H1 (cell line): Measurements from ENCODE around the gene NR0B2. TPM values are rescaled to one million over a fixed set of nuclear protein-coding genes. Genes with fewer than 3 reads are reported as not detected.

ENCODE experiments used
- CTCF ChIA-PET: fragments of 300-600 bp; sonication (Branson Sonifier 250); formaldehyde crosslinking; loops from one replicate; lab custom pipeline; 2021; ENCODE audit not compliant: partially characterized antibody; lab: Charles Lee
- POLR2A ChIA-PET: fragments of 300-600 bp; sonication (Branson Sonifier 250); formaldehyde crosslinking; loops from one replicate; lab custom pipeline; 2021; ENCODE audit warnings: inconsistent platforms; ENCODE audit not compliant: partially characterized antibody; lab: Charles Lee
- DNase-seq, 2 experiments: peaks; one replicate each; pipeline versions ENCODE4 v3.0.0 to v3.0.0-alpha.2; 2010 to 2022; ENCODE audit warnings: low spot score in 2 of 2, low read depth in 1 of 2, mixed read lengths in 1 of 2
- FAIRE-seq: peaks from 2 replicates; lab custom pipeline; 2011; peaks lifted over from hg19 to GRCh38; lab: Jason Lieb, UNC
- H2AFZ ChIP-seq: 2 replicates; pipeline ENCODE4 v1.8.1; 2012; ENCODE audit warnings: low read length, inconsistent platforms
- H2AK5ac ChIP-seq: 2 replicates; pipeline ENCODE4 v1.6.1; 2013; ENCODE audit warnings: low read depth, low read length
- H2BK120ac ChIP-seq: replicated peaks from 2 replicates; pipeline ENCODE3; 2013; ENCODE audit warnings: low read depth, low read length, inconsistent platforms
- H2BK12ac ChIP-seq: 2 replicates; pipeline ENCODE4 v1.6.1; 2013; ENCODE audit warnings: low read depth, low read length
- H2BK15ac ChIP-seq: 2 replicates; pipeline ENCODE4 v1.6.1; 2013; ENCODE audit warnings: low read length
- H2BK20ac ChIP-seq: 2 replicates; pipeline ENCODE4 v1.6.1; 2013; ENCODE audit warnings: low read length
- H2BK5ac ChIP-seq: 2 replicates; pipeline ENCODE4 v1.6.1; 2013; ENCODE audit warnings: low read depth, low read length
- H3K14ac ChIP-seq: 2 replicates; pipeline ENCODE4 v1.6.1; 2013; ENCODE audit warnings: inconsistent platforms; ENCODE audit not compliant: insufficient read length
- H3K18ac ChIP-seq: 2 replicates; pipeline ENCODE4 v1.6.1; 2013; ENCODE audit warnings: low read length; ENCODE audit errors: extremely low read depth
- H3K23ac ChIP-seq: 2 replicates; pipeline ENCODE4 v1.6.1; 2013; ENCODE audit warnings: inconsistent platforms; ENCODE audit not compliant: insufficient read length
- H3K23me2 ChIP-seq: 2 replicates; pipeline ENCODE4 v1.6.1; 2013; ENCODE audit warnings: low read depth, low read length
- H3K27ac ChIP-seq: 2 replicates; pipeline ENCODE4 v1.6.1; 2011; ENCODE audit warnings: low read depth, low read length, inconsistent platforms
- H3K27me3 ChIP-seq, 4 experiments: replicated peaks in 1 of 4; 1 replicate in 1 of 4; 2 replicates in 3 of 4; pipeline versions ENCODE4 v1.6.1 to v1.8.1; 2011 to 2013; ENCODE audit warnings: low read length in 3 of 4, mild to moderate bottlenecking in 3 of 4, inconsistent platforms in 2 of 4, mixed read lengths in 2 of 4, moderate library complexity in 1 of 4; ENCODE audit not compliant: control insufficient read depth in 3 of 4, insufficient read depth in 3 of 4; ENCODE audit errors: extremely low read depth in 1 of 4
- H3K36me3 ChIP-seq, 4 experiments: 2 replicates each; pipeline versions ENCODE4 v1.6.1 to v1.8.1; 2011 to 2013; ENCODE audit warnings: mild to moderate bottlenecking in 4 of 4, low read length in 3 of 4, moderate library complexity in 2 of 4, control low read depth in 1 of 4, inconsistent platforms in 1 of 4; ENCODE audit not compliant: insufficient read depth in 4 of 4, control insufficient read depth in 2 of 4
- H3K4ac ChIP-seq: replicated peaks from 2 replicates; pipeline ENCODE3; 2013; ENCODE audit warnings: low read length, low read depth, mixed read lengths, inconsistent platforms; ENCODE audit not compliant: insufficient read length
- H3K4me1 ChIP-seq, 4 experiments: replicated peaks in 1 of 4; 1 replicate in 1 of 4; 2 replicates in 3 of 4; pipeline versions ENCODE4 v1.6.1 to v1.8.1; 2011 to 2013; ENCODE audit warnings: low read length in 3 of 4, inconsistent platforms in 2 of 4, mixed read lengths in 1 of 4; ENCODE audit not compliant: insufficient read depth in 4 of 4, control insufficient read depth in 3 of 4
- H3K4me2 ChIP-seq, 2 experiments: 2 replicates each; pipeline versions ENCODE4 v1.6.1 to v1.8.1; 2011 to 2013; ENCODE audit warnings: low read depth in 2 of 2, low read length in 2 of 2, control low read depth in 1 of 2, inconsistent platforms in 1 of 2, mild to moderate bottlenecking in 1 of 2; ENCODE audit not compliant: insufficient read depth in 1 of 2
- H3K4me3 ChIP-seq, 4 experiments: fragments of 200-600, 300-600 bp in 1 of 4; sonication (generic), shearing (Covaris generic), sonication (Bioruptor Twin) in 1 of 4; 2 replicates each; pipeline versions ENCODE4 v1.5.1 to v1.8.1; 2011 to 2016; ENCODE audit warnings: low read length in 4 of 4, low read depth in 3 of 4, control low read depth in 2 of 4, inconsistent platforms in 2 of 4, mild to moderate bottlenecking in 2 of 4, mixed read lengths in 1 of 4, moderate library complexity in 1 of 4; ENCODE audit not compliant: insufficient read depth in 2 of 4; ENCODE audit errors: extremely low read depth in 1 of 4
- H3K56ac ChIP-seq: replicated peaks from 2 replicates; pipeline ENCODE3; 2013; ENCODE audit warnings: low read depth, mild to moderate bottlenecking, mixed read lengths, low read length, inconsistent platforms; ENCODE audit not compliant: insufficient read length
- H3K79me1 ChIP-seq: 2 replicates; pipeline ENCODE4 v1.6.1; 2013; ENCODE audit warnings: low read depth, low read length, control low read depth
- H3K79me2 ChIP-seq, 2 experiments: 2 replicates each; pipeline versions ENCODE4 v1.6.1 to v1.8.1; 2012 to 2013; ENCODE audit warnings: low read length in 2 of 2, mild to moderate bottlenecking in 2 of 2, inconsistent platforms in 1 of 2; ENCODE audit not compliant: insufficient read depth in 2 of 2, control insufficient read depth in 1 of 2
- H3K9ac ChIP-seq, 4 experiments: replicated peaks in 1 of 4; 1 replicate in 1 of 4; 2 replicates in 3 of 4; pipeline versions ENCODE4 v1.6.1 to v1.8.1; 2011 to 2013; ENCODE audit warnings: low read depth in 3 of 4, low read length in 3 of 4, control low read depth in 2 of 4, mild to moderate bottlenecking in 2 of 4, moderate library complexity in 2 of 4, inconsistent platforms in 1 of 4; ENCODE audit errors: extremely low read depth in 1 of 4
- H3K9me3 ChIP-seq, 2 experiments: 2 replicates each; pipeline versions ENCODE4 v1.6.1 to v1.8.1; 2012 to 2013; ENCODE audit warnings: mild to moderate bottlenecking in 2 of 2, moderate library complexity in 2 of 2, control low read depth in 1 of 2, inconsistent platforms in 1 of 2, low read depth in 1 of 2, low read length in 1 of 2, mixed read lengths in 1 of 2; ENCODE audit not compliant: insufficient read depth in 2 of 2
- H4K20me1 ChIP-seq, 2 experiments: replicated peaks in 1 of 2; 2 replicates each; pipeline versions ENCODE3 to v1.8.1; 2011 to 2013; ENCODE audit warnings: inconsistent platforms in 2 of 2, low read length in 2 of 2, mild to moderate bottlenecking in 1 of 2; ENCODE audit not compliant: insufficient read depth in 2 of 2, control insufficient read depth in 1 of 2
- H4K5ac ChIP-seq: 2 replicates; pipeline ENCODE4 v1.6.1; 2013; ENCODE audit warnings: low read length, low read depth, mixed read lengths, inconsistent platforms; ENCODE audit not compliant: insufficient read length
- H4K8ac ChIP-seq: 2 replicates; pipeline ENCODE4 v1.8.0; 2013; ENCODE audit warnings: mild to moderate bottlenecking, moderate library complexity, low read length, inconsistent platforms; ENCODE audit not compliant: insufficient read depth; ENCODE audit errors: extremely low read depth
- H4K91ac ChIP-seq: replicated peaks from 2 replicates; pipeline ENCODE3; 2013; ENCODE audit warnings: low read length, mixed read lengths, inconsistent platforms; ENCODE audit not compliant: insufficient read length
- BRCA1 ChIP-seq: IDR thresholded peaks from 2 replicates; pipeline ENCODE4 v1.6.1; 2012; ENCODE audit warnings: low read depth, low read length, improper control_type of control experiment
- CBX8 ChIP-seq: fragments of 300-800, 300-1000 bp; sonication (generic); IDR thresholded peaks from 2 replicates; pipeline ENCODE4 v1.7.1; 2016; ENCODE audit warnings: low read depth, low read length, borderline replicate concordance
- EGR1 ChIP-seq: IDR thresholded peaks from 2 replicates; pipeline ENCODE4 v1.6.1; 2011; ENCODE audit warnings: low read depth, low read length, borderline replicate concordance
- EP300 ChIP-seq, 2 experiments: IDR thresholded peaks; 1 replicate in 1 of 2; 2 replicates in 1 of 2; pipeline ENCODE4 v1.6.1; 2011 to 2012; ENCODE audit warnings: low read depth in 2 of 2, low read length in 2 of 2, mild to moderate bottlenecking in 2 of 2, borderline replicate concordance in 1 of 2, inconsistent platforms in 1 of 2, moderate library complexity in 1 of 2
- FOSL1 ChIP-seq: IDR thresholded peaks from 2 replicates; pipeline ENCODE4 v1.6.1; 2011; ENCODE audit warnings: mild to moderate bottlenecking, low read depth, low read length, moderate library complexity; ENCODE audit not compliant: insufficient read depth
- KDM5A ChIP-seq: fragments of 200-600 bp; IDR thresholded peaks from 2 replicates; pipeline ENCODE4 v1.7.1; 2012; ENCODE audit warnings: mild to moderate bottlenecking, low read length, inconsistent platforms, mixed read lengths
- RNF2 ChIP-seq: fragments of 200-900, 300-1000 bp; sonication (generic); IDR thresholded peaks from 2 replicates; pipeline ENCODE4 v1.7.1; 2016; ENCODE audit warnings: borderline replicate concordance, low read depth, mild to moderate bottlenecking, antibody characterized with exemption, low read length; ENCODE audit not compliant: poor library complexity, severe bottlenecking; ENCODE audit errors: missing control alignments
- SIN3A ChIP-seq, 2 experiments: IDR thresholded peaks in 1 of 2; conservative IDR thresholded peaks in 1 of 2; 2 replicates each; pipeline ENCODE4 v1.6.1; 2011 to 2012; ENCODE audit warnings: low read length in 2 of 2, improper control_type of control experiment in 1 of 2, low read depth in 1 of 2, mild to moderate bottlenecking in 1 of 2
- SIRT6 ChIP-seq: IDR thresholded peaks from one replicate; pipeline ENCODE4 v1.7.1; 2012; ENCODE audit warnings: low read length, inconsistent platforms
- TAF7 ChIP-seq: optimal IDR thresholded peaks from 2 replicates; pipeline ENCODE3; 2011; ENCODE audit warnings: low read depth, mild to moderate bottlenecking, inconsistent platforms, low read length, moderate library complexity, borderline replicate concordance
- ZNF274 ChIP-seq: IDR thresholded peaks from 2 replicates; pipeline ENCODE4 v1.7.0; 2012; ENCODE audit warnings: low read length, borderline replicate concordance; ENCODE audit errors: extremely low read depth
- WGBS, 2 experiments: shearing (Covaris generic) in 1 of 2; methylation state at CpG; one replicate each; pipeline versions ENCODE4 v1.1.6 to v1.1.7; 2013 to 2015; ENCODE audit warnings: low lambda C conversion rate in 2 of 2, mixed read lengths in 2 of 2, inconsistent platforms in 1 of 2, low coverage in 1 of 2, missing lambda C conversion rate in 1 of 2; ENCODE audit not compliant: insufficient replicate concordance in 2 of 2, insufficient coverage in 1 of 2, insufficient read length in 1 of 2; ENCODE audit errors: extremely low coverage in 1 of 2, missing lambda C conversion rate in 1 of 2; 5-methylcytosine and 5-hydroxymethylcytosine counted together
- polyA plus RNA-seq, 7 experiments: library from polyadenylated mRNA; depleted of rRNA in 3 of 7; stranded (reverse) in 5 of 7; unstranded in 2 of 7; fragments of >200 nt in 5 of 7; fragments of 200-250 nt in 2 of 7; gene quantifications; 1 replicate in 5 of 7; 2 replicates in 1 of 7; 4 replicates in 1 of 7; pipeline versions ENCODE4 v1.2.1 to v1.2.3, GENCODE V29; 2011 to 2013; ENCODE audit warnings: missing spikeins in 2 of 7, mixed read lengths in 2 of 7
- total RNA-seq: library from RNA; stranded (reverse); fragmentation: NEBNext Ultra II Directional; extraction: Animal tissue kit (Norgen Biotek cat#: 25700); gene quantifications from 2 replicates; pipeline ENCODE4 v1.2.1, GENCODE V29; 2021

The NR0B2 gene
- total and polyA plus RNA-seq, 2 of the 8 experiments (the other 6 are each of a cell fraction or from before 2014, with no cell fraction given): not detected

DNA sequence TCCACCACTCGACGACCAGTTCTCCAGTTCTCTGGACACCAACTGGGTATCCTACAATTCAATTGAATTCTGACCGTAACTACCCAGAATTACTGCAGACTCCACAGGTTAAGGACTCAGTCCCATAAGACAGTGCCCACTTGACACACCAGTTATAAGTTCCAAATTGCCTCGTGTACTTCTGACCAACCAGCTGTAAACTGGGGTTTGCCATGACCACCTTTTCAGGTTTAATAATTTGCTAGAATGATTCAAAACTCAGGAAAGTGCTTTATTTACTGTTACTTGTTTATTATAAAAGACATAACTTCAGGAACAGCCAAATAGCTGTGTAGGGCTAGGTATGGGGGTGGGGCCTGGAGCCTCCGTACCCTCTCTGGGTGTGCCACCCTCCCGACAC, 23.0 kb upstream of the NR0B2 start:
- no peak overlapping the region for H3K4me2 ChIP-seq
- no peak for TF ChIP-seq SIN3A (conservative IDR thresholded peaks at IDR 0.05 in 1 of 2, IDR thresholded peaks at IDR 0.05 in 1 of 2; ENCODE audit: low read depth in 1 of 2, low read length in 2 of 2)
- TF ChIP-seq RNF2: no peak
- TF ChIP-seq KDM5A: no peak
- no peak for TF ChIP-seq EGR1
- no peak for TF ChIP-seq CBX8
- TF ChIP-seq EP300 (IDR thresholded peaks at IDR 0.05; ENCODE audit: borderline replicate concordance in 1 of 2, low read depth in 2 of 2, low read length in 2 of 2): no peak
- no peak for TF ChIP-seq BRCA1
- TF ChIP-seq FOSL1: no peak
- no peak for TF ChIP-seq TAF7
- TF ChIP-seq SIRT6: no peak
- no peak for TF ChIP-seq ZNF274

More for the DNA sequence above, 23.0 kb upstream of the NR0B2 start:
- FAIRE-seq (no peak), DNase-seq (no peak)
- CTCF ChIA-PET: no interaction called here
- H3K27ac ChIP-seq: no peak overlapping the region
- WGBS, 2 experiments: 93% methylated on average over 6 of the region's 6 CpGs; no CpG with 5 or more reads in 1 of the 2 experiments
- no peak overlapping the region for H2AK5ac ChIP-seq
- no peak overlapping the region for H3K56ac ChIP-seq
- peaks cover 8% of the 10 kb centered on the region; the same call in 1 of the 2 replicates for H3K79me1 ChIP-seq
- no peak overlapping the region for H3K4me3 ChIP-seq
- no peak overlapping the region for H2BK5ac ChIP-seq
- H2AFZ ChIP-seq: no peak overlapping the region
- no peak overlapping the region for H3K4ac ChIP-seq
- H3K4me1 ChIP-seq: peaks cover 0 to 3% (median 0%) of the 10 kb centered on the region in 4 experiments; a peak in 1 of 7 replicates
- POLR2A ChIA-PET: interaction anchor here (0.9 to 2.8 kb wide), 6 partner anchors 9 to 37 kb away, joined by 3 to 26 read pairs (median 4); partner anchors contain the start of genes GPATCH3 and KDF1
- H3K36me3 ChIP-seq: peaks cover 5 to 48% (median 25%) of the 10 kb centered on the region in 4 experiments; a peak in 7 of 8 replicates
- H3K23ac ChIP-seq: no peak overlapping the region
- no peak overlapping the region for H3K14ac ChIP-seq
- no peak overlapping the region for H4K91ac ChIP-seq
- no peak overlapping the region for H3K18ac ChIP-seq
- no peak overlapping the region for H2BK20ac ChIP-seq
- peaks cover 0 to 27% of the 10 kb centered on the region in 2 experiments; a peak in 2 of 4 replicates for H3K79me2 ChIP-seq
- no peaks in the 10 kb centered on the region for H3K23me2 ChIP-seq
- no peaks in the 10 kb centered on the region for H3K9me3 ChIP-seq
- no peak overlapping the region for H2BK120ac ChIP-seq
- no peak overlapping the region for H3K9ac ChIP-seq
- no peak overlapping the region for H2BK12ac ChIP-seq
- H4K20me1 ChIP-seq: peaks cover 8 to 17% of the 10 kb centered on the region in 2 experiments
- H4K5ac ChIP-seq: no peak overlapping the region
- no peak overlapping the region for H4K8ac ChIP-seq
- no peaks in the 10 kb centered on the region for H3K27me3 ChIP-seq
- no peak overlapping the region for H2BK15ac ChIP-seq
